Activated CD4-positive, alpha-beta T cell treated with anti-CD3 and anti-CD28 coated beads, Interleukin-2, Interleukin-4, amounts not matched to agents 100 ng/mL and 50 ng/mL, durations not matched to agents 16 hours and 8 hours (primary cell): ENCODE measurements around the gene FAM3C.

Experiments
- DNase-seq: peaks from one replicate; pipeline ENCODE4 v3.0.0-alpha.2; 2020; ENCODE audit warnings: low spot score

Gene FAM3C

GRCh38 chr7:121379930-121380329 lies 16.2 kb downstream of the FAM3C start:
- no peak for DNase-seq

- DNase-seq = no peak
Observed at GRCh38 chr7:121376979-121377378, 19.1 kb downstream of the FAM3C start.

GRCh38 chr7:121373177-121373576 lies 22.9 kb downstream of the FAM3C start:
- no peak for DNase-seq

GRCh38 chr7:121372376-121373010 lies 23.6 kb downstream of the FAM3C start:
- peak; percentile 60 for DNase-seq

- no peak for DNase-seq
Observed at GRCh38 chr7:121371883-121372282, 24.2 kb downstream of the FAM3C start.

- no peak for DNase-seq
Observed at GRCh38 chr7:121371367-121371766, 24.7 kb downstream of the FAM3C start.

GRCh38 chr7:121369462-121369861 lies 26.6 kb downstream of the FAM3C start:
- no peak for DNase-seq

GRCh38 chr7:121366852-121367431 lies 29.2 kb downstream of the FAM3C start:
- peak; percentile 45 for DNase-seq

- DNase-seq = no peak
Observed at GRCh38 chr7:121360564-121360963, 35.5 kb downstream of the FAM3C start.

- no peak for DNase-seq
Observed at GRCh38 chr7:121355574-121355973, 40.5 kb downstream of the FAM3C start.

GRCh38 chr7:121352323-121352722 lies 43.8 kb downstream of the FAM3C start:
- no peak for DNase-seq

- no peak for DNase-seq
Observed at GRCh38 chr7:121351682-121352081, 44.4 kb downstream of the FAM3C start.

- no peak for DNase-seq
Observed at GRCh38 chr7:121344497-121344896, 51.6 kb downstream of the FAM3C start.

GRCh38 chr7:121344093-121344492 lies 52.0 kb downstream of the FAM3C start:
- no peak for DNase-seq

GRCh38 chr7:121343302-121343701 lies 52.8 kb downstream of the FAM3C start:
- no peak for DNase-seq

GRCh38 chr7:121342631-121343030 lies 53.5 kb downstream of the FAM3C start:
- DNase-seq = no peak

GRCh38 chr7:121341933-121342332 lies 54.2 kb downstream of the FAM3C start:
- no peak for DNase-seq

- no peak for DNase-seq
Observed at GRCh38 chr7:121339082-121339481, 57.0 kb downstream of the FAM3C start.

- no peak for DNase-seq
Observed at GRCh38 chr7:121337398-121337797, 58.7 kb downstream of the FAM3C start.

GRCh38 chr7:121336579-121336978 lies 59.5 kb downstream of the FAM3C start:
- DNase-seq = no peak

- DNase-seq = no peak
Observed at GRCh38 chr7:121334875-121335648, 61.0 kb downstream of the FAM3C start.

- DNase-seq = no peak
Observed at GRCh38 chr7:121334376-121334775, 61.7 kb downstream of the FAM3C start.

- no peak for DNase-seq
Observed at GRCh38 chr7:121331574-121331973, 64.5 kb downstream of the FAM3C start.
